ENCODE data around the gene RAB5A. TPM values are rescaled to one million over a fixed set of nuclear protein-coding genes. Genes with fewer than 3 reads are reported as not detected.
"Not testable (repeated sequence)": the region's sequence is repeated elsewhere in the genome, so short reads cannot be mapped to it uniquely, and the experiment has no call there.

Gene RAB5A
- total and polyA plus RNA-seq, 4 donors = 36.8 to 91.1 (median 48.2) TPM

- ATAC-seq (ENCODE audit: insufficient read depth, low FRiP score) = no peak
- H3K27me3 ChIP-seq (ENCODE audit: control insufficient read depth in 3 of 3, insufficient read depth in 3 of 3, low read length in 2 of 3) = no peaks in the 10 kb centered on the region
- H3K9ac ChIP-seq (ENCODE audit: insufficient read depth in 1 of 2, low read length in 2 of 2) = no peak overlapping the region
- peaks cover 0 to 5% (median under 1%) of the 10 kb centered on the region in 4 donors for H3K36me3 ChIP-seq (ENCODE audit: control insufficient read depth in 4 of 4, insufficient read depth in 4 of 4, low read length in 4 of 4)
- no peak for DNase-seq
- no peak for TF ChIP-seq CTCF (IDR thresholded peaks at IDR 0.05; ENCODE audit: control extremely low read depth, extremely low read depth)
- peaks cover 0 to 12% (median 3%) of the 10 kb centered on the region in 5 donors for H3K4me1 ChIP-seq (ENCODE audit: control insufficient read depth in 5 of 5, insufficient read depth in 5 of 5, low read length in 5 of 5)
- H3K27ac ChIP-seq (ENCODE audit: low read depth in 1 of 2, low read length in 1 of 2) = no peak overlapping the region
- H3K9me3 ChIP-seq (ENCODE audit: control insufficient read depth in 4 of 4, insufficient read depth in 3 of 4, low read length in 3 of 4) = no peaks in the 10 kb centered on the region
- no peak overlapping the region for H3K4me3 ChIP-seq
- 77 to 82% methylated on average over 4 of the region's 4 CpGs for WGBS, 2 donors
Measured at GRCh38 chr3:19967812-19968211, 20.9 kb downstream of the RAB5A start.

- ATAC-seq (ENCODE audit: insufficient read depth, low FRiP score) = no peak
- peaks cover 0 to 8% (median 6%) of the 10 kb centered on the region in 4 donors for H3K36me3 ChIP-seq (ENCODE audit: control insufficient read depth in 4 of 4, insufficient read depth in 4 of 4, low read length in 4 of 4)
- no peaks in the 10 kb centered on the region for H3K27me3 ChIP-seq (ENCODE audit: control insufficient read depth in 3 of 3, insufficient read depth in 3 of 3, low read length in 2 of 3)
- no peak overlapping the region for H3K9ac ChIP-seq (ENCODE audit: insufficient read depth in 1 of 2, low read length in 2 of 2)
- H3K27ac ChIP-seq (ENCODE audit: low read depth in 1 of 2, low read length in 1 of 2) = no peak overlapping the region
- no peak overlapping the region for H3K4me3 ChIP-seq
- DNase-seq = no peak
- no peaks in the 10 kb centered on the region for H3K9me3 ChIP-seq (ENCODE audit: control insufficient read depth in 4 of 4, insufficient read depth in 3 of 4, low read length in 3 of 4)
- no peak for TF ChIP-seq CTCF (IDR thresholded peaks at IDR 0.05; ENCODE audit: control extremely low read depth, extremely low read depth)
- WGBS, 2 donors = 85 to 91% methylated on average over 8 of the region's 8 CpGs
- peaks cover 0 to 13% (median 3%) of the 10 kb centered on the region in 5 donors for H3K4me1 ChIP-seq (ENCODE audit: control insufficient read depth in 5 of 5, insufficient read depth in 5 of 5, low read length in 5 of 5)
Measured at GRCh38 chr3:19970327-19970726, 23.4 kb downstream of the RAB5A start.

DNA sequence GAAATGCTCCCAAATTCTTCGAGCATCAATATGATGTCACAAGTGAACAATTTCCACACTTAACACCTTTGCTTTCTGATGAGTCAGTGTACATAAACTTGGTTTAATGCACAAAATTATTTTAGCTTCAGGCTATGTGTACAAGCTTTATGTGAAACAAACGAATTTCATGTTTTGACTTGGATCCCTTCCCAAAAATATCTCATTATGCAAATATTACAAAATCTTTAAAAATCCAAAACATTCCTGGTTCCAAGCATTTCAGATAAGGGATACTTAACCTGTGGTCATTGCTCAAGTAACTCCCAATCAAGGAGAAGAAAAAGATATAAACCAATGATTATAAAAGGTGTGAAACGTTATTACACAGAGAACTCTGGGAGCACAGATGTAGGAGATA, 25.2 kb downstream of the RAB5A start:
- 40 to 82% methylated on average over 3 of the region's 3 CpGs for WGBS, 2 donors
- Histone ChIP-seq H3K27me3 (ENCODE audit: control insufficient read depth in 3 of 3, insufficient read depth in 3 of 3, low read length in 2 of 3) (no peaks in the 10 kb centered on the region), H3K9me3 (ENCODE audit: control insufficient read depth in 4 of 4, insufficient read depth in 3 of 4, low read length in 3 of 4) (no peaks in the 10 kb centered on the region), H3K4me3 (no peak overlapping the region), H3K27ac (ENCODE audit: low read depth in 1 of 2, low read length in 1 of 2) (no peak overlapping the region), H3K4me1 (ENCODE audit: control insufficient read depth in 5 of 5, insufficient read depth in 5 of 5, low read length in 5 of 5) (peaks cover 0 to 13% (median 0%) of the 10 kb centered on the region in 5 donors), H3K9ac (ENCODE audit: insufficient read depth in 1 of 2, low read length in 2 of 2) (no peak overlapping the region), H3K36me3 (ENCODE audit: control insufficient read depth in 4 of 4, insufficient read depth in 4 of 4, low read length in 4 of 4) (peaks cover 0 to 19% (median 10%) of the 10 kb centered on the region in 4 donors)
- no peak for ATAC-seq (ENCODE audit: insufficient read depth, low FRiP score)
- no peak for TF ChIP-seq CTCF (IDR thresholded peaks at IDR 0.05; ENCODE audit: control extremely low read depth, extremely low read depth)
- peak in 2 of 3 donors; percentile 26 to 42 for DNase-seq

- not testable (repeated sequence) for ATAC-seq (ENCODE audit: insufficient read depth, low FRiP score); H3K36me3 ChIP-seq (ENCODE audit: control insufficient read depth in 4 of 4, insufficient read depth in 4 of 4, low read length in 4 of 4); H3K9ac ChIP-seq (ENCODE audit: insufficient read depth in 1 of 2, low read length in 2 of 2); H3K9me3 ChIP-seq (ENCODE audit: control insufficient read depth in 4 of 4, insufficient read depth in 3 of 4, low read length in 3 of 4); H3K4me3 ChIP-seq; DNase-seq; H3K4me1 ChIP-seq (ENCODE audit: control insufficient read depth in 5 of 5, insufficient read depth in 5 of 5, low read length in 5 of 5); H3K27me3 ChIP-seq (ENCODE audit: control insufficient read depth in 3 of 3, insufficient read depth in 3 of 3, low read length in 2 of 3); H3K27ac ChIP-seq (ENCODE audit: low read depth in 1 of 2, low read length in 1 of 2)
- 96 to 99% methylated on average over 8 of the region's 8 CpGs for WGBS, 2 donors
Measured at GRCh38 chr3:19988904-19989303, 42.0 kb downstream of the RAB5A start.
